HL-60 (cell line): ENCODE measurements around the gene CCDC187.

Source experiments
- POLR2AphosphoS5 ChIP-seq: IDR thresholded peaks from 2 replicates; pipeline ENCODE4 v1.6.1; 2012; ENCODE audit warnings: low read depth
- TF ChIP-seq, protein P1 (sequence below): IDR thresholded peaks from one replicate; pipeline ENCODE4 v1.5.1; 2011; ENCODE audit warnings: low read length, control low read depth, inconsistent platforms; ENCODE audit not compliant: insufficient read depth

DNA sequence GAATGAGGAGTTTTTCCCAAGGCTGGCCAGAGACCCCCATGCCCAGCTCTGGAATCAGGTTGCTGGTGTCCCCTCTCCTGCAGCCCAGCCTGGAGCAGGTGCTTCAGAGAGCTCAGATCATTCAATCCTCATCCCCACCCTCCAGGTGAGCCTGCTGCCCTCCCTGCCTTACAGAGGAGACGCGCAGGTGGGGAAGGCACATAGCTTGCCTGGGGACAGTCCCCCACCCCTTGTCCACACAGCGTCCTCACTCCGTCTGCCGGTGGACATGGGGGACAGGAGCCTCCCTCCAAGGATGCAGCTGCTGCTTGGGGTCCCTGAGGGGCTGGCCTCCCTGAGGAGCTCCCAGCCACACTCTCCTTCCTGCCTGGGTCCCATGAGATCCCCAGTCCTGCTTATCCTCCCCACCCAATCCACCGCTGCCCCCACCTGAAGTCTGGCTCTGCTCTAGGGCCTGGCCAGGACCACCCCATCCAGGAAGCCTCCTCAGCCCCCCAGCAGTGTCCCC lies 41.2 kb downstream of the CCDC187 start:
- TF ChIP-seq, protein P1, sequence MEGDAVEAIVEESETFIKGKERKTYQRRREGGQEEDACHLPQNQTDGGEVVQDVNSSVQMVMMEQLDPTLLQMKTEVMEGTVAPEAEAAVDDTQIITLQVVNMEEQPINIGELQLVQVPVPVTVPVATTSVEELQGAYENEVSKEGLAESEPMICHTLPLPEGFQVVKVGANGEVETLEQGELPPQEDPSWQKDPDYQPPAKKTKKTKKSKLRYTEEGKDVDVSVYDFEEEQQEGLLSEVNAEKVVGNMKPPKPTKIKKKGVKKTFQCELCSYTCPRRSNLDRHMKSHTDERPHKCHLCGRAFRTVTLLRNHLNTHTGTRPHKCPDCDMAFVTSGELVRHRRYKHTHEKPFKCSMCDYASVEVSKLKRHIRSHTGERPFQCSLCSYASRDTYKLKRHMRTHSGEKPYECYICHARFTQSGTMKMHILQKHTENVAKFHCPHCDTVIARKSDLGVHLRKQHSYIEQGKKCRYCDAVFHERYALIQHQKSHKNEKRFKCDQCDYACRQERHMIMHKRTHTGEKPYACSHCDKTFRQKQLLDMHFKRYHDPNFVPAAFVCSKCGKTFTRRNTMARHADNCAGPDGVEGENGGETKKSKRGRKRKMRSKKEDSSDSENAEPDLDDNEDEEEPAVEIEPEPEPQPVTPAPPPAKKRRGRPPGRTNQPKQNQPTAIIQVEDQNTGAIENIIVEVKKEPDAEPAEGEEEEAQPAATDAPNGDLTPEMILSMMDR, result no peak
- no peak for TF ChIP-seq POLR2AphosphoS5
